NB4 (cell line): ENCODE results near the gene DPT.

ENCODE experiments used
- CTCF ChIP-seq: IDR thresholded peaks from one replicate; pipeline ENCODE4 v1.5.1; 2012; ENCODE audit warnings: low read depth, low read length
- MYC ChIP-seq: IDR thresholded peaks from 2 replicates; pipeline ENCODE4 v1.6.1; 2011; ENCODE audit warnings: low read depth, low read length
- POLR2A ChIP-seq: IDR thresholded peaks from 2 replicates; pipeline ENCODE4 v1.6.1; 2011; ENCODE audit warnings: mild to moderate bottlenecking; ENCODE audit not compliant: insufficient read length; ENCODE audit errors: extremely low read depth
- TF ChIP-seq, protein P1 (sequence below): IDR thresholded peaks from 2 replicates; pipeline ENCODE4 v1.6.1; 2011; ENCODE audit warnings: low read depth, low read length

DNA sequence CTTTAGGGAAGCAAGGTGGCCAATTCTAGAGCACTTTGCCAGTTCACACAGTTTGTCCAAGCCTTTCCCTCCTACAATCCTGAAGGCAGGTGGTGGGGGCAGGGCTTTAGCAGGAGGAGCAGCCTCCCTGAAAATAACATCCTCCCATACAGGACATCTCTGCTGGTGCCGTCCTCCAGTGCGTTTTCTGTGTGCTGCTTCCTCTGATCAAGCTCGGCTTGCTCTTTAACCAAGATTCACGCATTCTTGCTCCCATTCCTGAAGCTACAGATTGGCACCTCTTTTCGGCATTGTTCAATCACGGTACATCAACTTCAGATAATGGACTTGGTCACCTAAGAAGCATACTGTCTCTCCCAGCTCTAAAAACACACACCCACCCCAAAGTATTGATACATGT, 7.5 kb upstream of the DPT start:
- TF ChIP-seq CTCF (no peak), POLR2A (no peak), MYC (no peak)
- TF ChIP-seq, protein P1, sequence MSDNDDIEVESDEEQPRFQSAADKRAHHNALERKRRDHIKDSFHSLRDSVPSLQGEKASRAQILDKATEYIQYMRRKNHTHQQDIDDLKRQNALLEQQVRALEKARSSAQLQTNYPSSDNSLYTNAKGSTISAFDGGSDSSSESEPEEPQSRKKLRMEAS = no peak
